HG03095 (cell line): Measurements from ENCODE around the gene RNF115.
"Not testable (repeated sequence)": the region's sequence is repeated elsewhere in the genome, so short reads cannot be mapped to it uniquely, and the experiment has no call there.

Experiments
- ATAC-seq: cut with Tn5 transposase; IDR thresholded peaks from one replicate; pipeline ENCODE4 v1.9.1; 2021; ENCODE audit warnings: moderate library complexity; ENCODE audit not compliant: unreplicated experiment

Gene RNF115

GRCh38 chr1:145782272-145783099, 41.4 kb downstream of the RNF115 start:
- ATAC-seq = no peak

- ATAC-seq = no peak
These were observed 45.8 kb downstream of the RNF115 start for GRCh38 chr1:145778146-145778540.

GRCh38 chr1:145777357-145778145, 46.3 kb downstream of the RNF115 start:
- no peak for ATAC-seq

- ATAC-seq = no peak
These were observed 50.5 kb downstream of the RNF115 start for GRCh38 chr1:145773423-145773822.

GRCh38 chr1:145771056-145771455, 52.8 kb downstream of the RNF115 start:
- ATAC-seq = no peak

GRCh38 chr1:145768004-145768403, 55.9 kb downstream of the RNF115 start:
- not testable (repeated sequence) for ATAC-seq

GRCh38 chr1:145766926-145767325, 57.0 kb downstream of the RNF115 start:
- ATAC-seq = not testable (repeated sequence)

GRCh38 chr1:145765585-145766360, 58.1 kb downstream of the RNF115 start:
- ATAC-seq = not testable (repeated sequence)

- ATAC-seq = not testable (repeated sequence)
These were observed 58.8 kb downstream of the RNF115 start for GRCh38 chr1:145765127-145765526.

GRCh38 chr1:145764231-145764940, 59.5 kb downstream of the RNF115 start:
- not testable (repeated sequence) for ATAC-seq

GRCh38 chr1:145762001-145762400, 61.9 kb downstream of the RNF115 start:
- not testable (repeated sequence) for ATAC-seq

- not testable (repeated sequence) for ATAC-seq
These were observed 62.4 kb downstream of the RNF115 start for GRCh38 chr1:145761498-145761897.

GRCh38 chr1:145760395-145760949, 63.4 kb downstream of the RNF115 start:
- not testable (repeated sequence) for ATAC-seq

GRCh38 chr1:145759721-145760120, 64.2 kb downstream of the RNF115 start:
- ATAC-seq = no peak

GRCh38 chr1:145758575-145758974, 65.3 kb downstream of the RNF115 start:
- ATAC-seq = no peak

GRCh38 chr1:145758116-145758515, 65.8 kb downstream of the RNF115 start:
- no peak for ATAC-seq

GRCh38 chr1:145757420-145757819, 66.5 kb downstream of the RNF115 start:
- ATAC-seq = no peak

- ATAC-seq = no peak
These were observed 72.3 kb downstream of the RNF115 start for GRCh38 chr1:145751491-145752037.

GRCh38 chr1:145750426-145750825, 73.5 kb downstream of the RNF115 start:
- ATAC-seq = no peak
